NK-92 (cell line): Measurements from ENCODE around the gene ZNF641.
"Not testable (repeated sequence)": the region's sequence is repeated elsewhere in the genome, so short reads cannot be mapped to it uniquely, and the experiment has no call there.

Experiments
- DNase-seq: peaks from one replicate; lab custom pipeline; 2025; ENCODE audit not compliant: unreplicated experiment; lab: John Stamatoyannopoulos, UW

Gene ZNF641

GRCh38 chr12:48336061-48336460, 14.7 kb downstream of the ZNF641 start:
- DNase-seq = no peak

DNA sequence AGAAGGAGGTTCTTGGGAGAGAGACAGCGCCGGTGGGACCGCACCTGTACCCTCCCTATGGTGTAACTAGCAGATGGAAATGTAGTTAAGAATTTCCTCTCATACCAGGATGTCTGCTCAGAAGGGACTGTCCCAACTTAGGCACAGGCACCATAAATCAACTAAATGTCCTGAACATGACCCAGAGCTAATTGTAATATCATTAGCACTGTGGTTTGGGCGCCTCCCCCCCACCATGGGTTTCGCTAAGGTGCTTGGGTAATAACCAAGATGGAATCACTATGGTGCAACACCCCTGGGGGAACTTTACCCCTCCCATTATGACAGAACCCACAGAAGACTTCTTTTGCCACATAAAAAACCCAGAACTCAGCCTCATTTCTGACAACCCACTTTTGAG, 15.9 kb downstream of the ZNF641 start:
- no peak for DNase-seq

DNA sequence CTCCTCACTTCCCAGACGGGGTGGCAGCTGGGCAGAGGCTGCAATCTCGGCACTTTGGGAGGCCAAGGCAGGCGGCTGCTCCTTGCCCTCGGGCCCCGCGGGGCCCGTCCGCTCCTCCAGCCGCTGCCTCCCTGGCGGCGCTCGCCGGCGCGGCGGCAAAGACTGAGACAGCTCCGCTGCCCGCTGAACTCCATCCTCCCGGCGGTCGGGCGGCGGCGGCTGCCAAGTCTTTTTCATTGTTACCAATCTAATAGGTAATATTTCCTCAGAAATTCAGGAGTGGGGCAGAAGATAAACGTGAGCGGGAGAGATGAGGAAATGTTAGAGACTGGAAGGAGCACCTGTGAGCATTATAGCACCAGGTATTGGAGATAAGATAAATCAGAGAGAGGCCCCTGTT, 17.0 kb downstream of the ZNF641 start:
- DNase-seq = not testable (repeated sequence)

GRCh38 chr12:48331399-48331798, 19.3 kb downstream of the ZNF641 start:
- no peak for DNase-seq

DNA sequence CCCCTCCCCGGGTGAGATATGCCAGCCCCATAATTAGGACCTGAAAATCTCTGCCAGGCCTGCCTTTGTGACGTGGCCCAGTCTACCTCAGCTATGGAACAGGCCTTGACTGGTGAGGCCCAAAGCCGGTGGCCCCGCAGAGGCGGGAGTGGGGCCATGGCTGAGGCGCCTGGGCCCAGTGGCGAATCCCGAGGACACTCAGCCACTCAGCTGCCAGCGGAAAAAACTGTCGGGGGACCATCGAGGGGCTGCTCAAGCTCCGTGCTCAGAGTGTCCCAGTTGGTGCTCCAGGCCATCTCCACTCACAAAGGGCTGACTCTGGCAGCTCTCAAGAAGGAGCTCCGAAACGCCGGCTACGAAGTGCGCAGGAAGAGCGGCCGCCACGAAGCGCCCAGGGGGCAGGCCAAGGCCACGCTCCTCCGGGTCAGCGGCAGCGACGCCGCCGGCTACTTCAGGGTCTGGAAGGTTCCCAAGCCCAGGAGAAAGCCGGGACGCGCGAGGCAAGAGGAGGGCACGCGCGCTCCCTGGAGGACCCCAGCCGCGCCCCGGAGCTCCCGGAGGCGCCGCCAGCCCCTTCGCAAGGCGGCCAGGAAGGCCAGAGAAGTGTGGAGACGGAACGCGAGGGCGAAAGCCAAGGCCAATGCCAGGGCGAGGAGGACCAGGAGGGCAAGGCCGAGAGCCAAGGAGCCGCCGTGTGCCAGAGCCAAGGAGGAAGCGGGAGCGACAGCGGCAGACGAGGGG, 21.4 kb downstream of the ZNF641 start:
- DNase-seq = no peak

DNA sequence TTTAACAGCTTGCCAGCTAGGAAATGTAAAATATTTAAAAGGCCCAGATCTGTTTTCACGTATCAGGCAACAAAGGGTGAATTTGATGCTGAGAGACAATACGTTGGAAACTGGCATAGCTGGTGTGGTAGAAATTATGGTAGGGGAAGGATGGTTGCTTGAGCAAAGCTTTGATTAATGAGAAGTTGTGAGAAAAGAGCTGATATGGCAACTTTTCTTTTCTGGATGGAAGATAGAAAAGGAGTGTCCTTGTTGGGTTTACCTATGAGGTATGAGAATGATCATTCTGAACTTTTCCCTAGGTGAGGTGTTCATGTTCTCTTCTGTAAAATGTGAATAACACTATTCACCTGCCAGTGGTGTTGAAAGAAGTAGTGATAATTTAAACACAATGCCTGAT, 34.2 kb downstream of the ZNF641 start:
- no peak for DNase-seq

DNA sequence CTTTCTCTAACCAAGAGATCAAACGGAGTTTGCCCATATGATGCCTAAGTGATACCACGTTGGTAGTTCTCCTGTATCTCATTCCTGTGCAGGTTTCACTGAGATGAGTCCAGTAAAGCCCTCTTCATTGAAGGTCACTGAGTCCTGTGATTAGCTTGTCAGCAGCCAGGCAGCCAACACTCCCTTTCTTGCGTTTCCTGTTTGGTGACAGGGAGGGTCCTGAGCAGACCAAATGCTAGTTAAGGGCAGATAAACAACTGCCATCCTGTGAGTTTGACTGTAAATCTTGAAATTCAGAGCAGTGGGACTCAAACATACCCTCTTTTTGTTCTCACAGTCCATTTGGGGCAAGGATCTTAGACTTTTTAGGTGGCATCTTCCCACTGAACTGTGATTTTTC, 39.4 kb downstream of the ZNF641 start:
- no peak for DNase-seq

GRCh38 chr12:48307269-48307668, 43.5 kb downstream of the ZNF641 start:
- DNase-seq = no peak

DNA sequence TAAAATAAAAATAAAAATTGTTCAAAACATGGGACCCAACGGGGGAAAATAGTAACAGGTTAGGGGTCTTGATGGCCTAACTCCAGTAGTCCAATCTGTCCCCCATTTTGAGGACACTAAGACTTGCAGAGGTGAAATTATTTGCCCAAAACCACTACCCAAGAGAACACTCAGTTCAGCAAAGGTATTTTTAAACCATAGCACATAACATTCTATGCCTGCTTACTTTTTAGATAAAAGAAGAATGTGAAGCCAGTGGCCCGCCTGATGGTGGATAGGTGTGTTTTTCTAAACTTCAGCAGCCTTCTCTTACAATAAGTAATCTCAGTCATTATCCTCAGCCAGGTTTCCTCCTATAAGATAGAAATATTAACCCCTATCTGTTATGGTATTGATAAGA, 45.5 kb downstream of the ZNF641 start:
- no peak for DNase-seq

- DNase-seq = no peak
Measured at GRCh38 chr12:48302161-48302911, 48.4 kb downstream of the ZNF641 start.

DNA sequence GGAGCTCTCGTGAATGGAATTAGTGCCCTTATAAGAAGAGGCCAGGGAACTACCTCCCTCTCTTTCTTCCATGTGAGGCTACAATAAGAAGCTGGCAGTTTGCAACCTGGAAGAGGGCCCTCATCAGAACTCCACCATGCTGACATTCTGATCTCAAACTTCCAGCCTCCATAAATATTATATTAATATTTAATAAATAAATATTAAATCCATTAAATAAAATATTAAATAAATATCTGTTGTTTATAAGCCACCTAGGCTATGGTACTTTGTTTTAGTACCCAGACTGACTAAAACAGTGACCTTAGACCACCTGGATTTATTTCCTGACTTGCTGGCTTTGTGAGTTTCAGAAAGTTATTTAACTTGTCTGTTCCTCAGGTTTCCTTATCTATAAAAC, 49.9 kb downstream of the ZNF641 start:
- DNase-seq = no peak

DNA sequence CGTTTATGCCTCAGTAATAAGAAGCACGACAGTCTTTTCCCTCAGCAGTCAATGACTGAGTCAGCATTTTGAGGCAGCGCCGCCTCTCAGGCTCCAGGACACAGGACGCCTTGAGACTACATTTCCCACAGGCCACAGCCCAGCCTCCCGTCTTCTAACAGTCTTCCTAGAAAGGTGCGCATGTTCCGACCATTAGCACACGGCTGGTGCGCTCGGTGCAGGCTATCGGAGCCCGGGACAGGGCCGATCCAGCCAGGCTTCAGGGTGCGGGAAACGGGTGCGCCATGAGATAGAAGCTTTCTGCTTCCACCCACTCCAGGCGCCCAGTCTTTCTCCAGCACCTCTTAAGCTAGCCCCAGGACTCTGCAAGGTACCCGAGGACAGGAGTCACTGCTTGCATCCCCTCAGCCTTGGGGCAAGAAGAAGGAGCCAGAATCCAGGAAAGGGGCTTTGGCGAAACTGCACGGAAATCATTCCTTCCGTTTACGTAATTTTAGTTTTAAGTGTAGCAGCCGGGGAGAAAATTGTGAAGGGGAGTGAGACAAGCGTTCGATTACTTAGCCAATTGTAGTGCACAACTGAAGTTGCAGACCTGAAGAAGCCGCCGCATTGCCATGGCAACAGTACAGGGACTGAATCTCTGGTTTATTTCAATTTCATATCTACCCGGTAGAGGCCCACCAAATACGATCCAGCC, 54.0 kb downstream of the ZNF641 start:
- DNase-seq = no peak

DNA sequence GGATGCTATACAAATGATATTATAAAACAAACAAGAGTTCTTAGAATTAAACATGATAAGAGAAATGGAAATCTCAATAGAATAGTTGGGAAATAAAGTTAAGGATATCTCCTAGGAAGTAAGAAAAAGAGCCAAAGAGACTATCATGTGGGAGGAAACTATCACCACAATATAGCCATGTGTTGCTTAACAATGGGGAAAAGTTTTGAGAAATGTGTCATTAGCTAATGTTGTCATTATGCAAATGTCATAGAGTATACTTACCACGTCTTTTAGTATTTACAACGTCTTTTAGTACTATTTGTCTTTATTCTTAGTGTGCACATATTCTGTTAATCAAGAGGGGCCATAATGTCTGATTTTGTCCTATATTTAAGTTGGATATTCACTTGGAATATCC, 58.7 kb downstream of the ZNF641 start:
- no peak for DNase-seq

GRCh38 chr12:48291511-48291910, 59.2 kb downstream of the ZNF641 start:
- no peak for DNase-seq

- DNase-seq = no peak
Measured at GRCh38 chr12:48288387-48289268, 62.1 kb downstream of the ZNF641 start.
